Loucy (cell line): ENCODE results near the gene GUCY1A1.
A peak's percentile ranks its signal among the peaks of the same experiment; 100 is the strongest.

ENCODE experiments used
- H2AFZ ChIP-seq: fragments of 200-600 bp; sonication (generic); 2 replicates; pipeline ENCODE4 v1.6.0; 2016; ENCODE audit warnings: antibody characterized with exemption, mild to moderate bottlenecking, low read length, moderate library complexity
- H3F3A ChIP-seq: fragments of 200-600 bp; 2 replicates; pipeline ENCODE4 v1.6.0; 2016; ENCODE audit warnings: antibody characterized with exemption, low read depth, mild to moderate bottlenecking
- H3K27me3 ChIP-seq: fragments of 200-600 bp; sonication (generic); 2 replicates; pipeline ENCODE4 v1.6.1; 2014; ENCODE audit warnings: low read length, mild to moderate bottlenecking; ENCODE audit not compliant: insufficient read depth, poor library complexity, severe bottlenecking
- H3K36me3 ChIP-seq: fragments of 200-600 bp; sonication (generic); 2 replicates; pipeline ENCODE4 v1.6.1; 2016; ENCODE audit warnings: low read length; ENCODE audit not compliant: insufficient read depth
- H3K4me1 ChIP-seq: fragments of 200-600 bp; sonication (generic); 2 replicates; pipeline ENCODE4 v1.5.1; 2014; ENCODE audit warnings: low read length, mild to moderate bottlenecking; ENCODE audit not compliant: insufficient read depth, poor library complexity, severe bottlenecking
- H3K4me2 ChIP-seq: fragments of 200-600 bp; sonication (generic); 2 replicates; pipeline ENCODE4 v1.6.0; 2014; ENCODE audit warnings: antibody characterized with exemption, low read length, low read depth, mild to moderate bottlenecking; ENCODE audit not compliant: poor library complexity, severe bottlenecking
- H3K4me3 ChIP-seq: fragments of 200-600 bp; sonication (generic); 2 replicates; pipeline ENCODE4 v1.5.1; 2014; ENCODE audit warnings: low read length, mild to moderate bottlenecking, mixed read lengths; ENCODE audit not compliant: poor library complexity, severe bottlenecking
- H3K79me2 ChIP-seq: fragments of 200-600 bp; sonication (generic); 2 replicates; pipeline ENCODE4 v1.6.1; 2014; ENCODE audit warnings: low read length; ENCODE audit not compliant: insufficient read depth
- H3K9ac ChIP-seq: fragments of 200-600 bp; sonication (generic); 2 replicates; pipeline ENCODE4 v1.6.0; 2014; ENCODE audit warnings: mild to moderate bottlenecking, low read depth, low read length, moderate library complexity; ENCODE audit not compliant: poor library complexity, severe bottlenecking
- H3K9me2 ChIP-seq: fragments of 200-600 bp; sonication (generic); replicated peaks from 2 replicates; pipeline ENCODE4 v1.6.1; 2016; ENCODE audit warnings: low read depth, low read length, mixed read lengths
- H3K9me3 ChIP-seq: fragments of 200-600 bp; sonication (generic); 2 replicates; pipeline ENCODE4 v1.6.1; 2014; ENCODE audit warnings: mild to moderate bottlenecking, antibody characterized with exemption, low read length, low read depth; ENCODE audit not compliant: insufficient read depth
- H4K20me1 ChIP-seq: fragments of 200-600 bp; sonication (generic); 2 replicates; pipeline ENCODE4 v1.6.0; 2014; ENCODE audit warnings: antibody characterized with exemption, low read length, mild to moderate bottlenecking; ENCODE audit not compliant: insufficient read depth, poor library complexity, severe bottlenecking
- EZH2phosphoT487 ChIP-seq: fragments of 200-600 bp; IDR thresholded peaks from 2 replicates; pipeline ENCODE4 v1.6.1; 2018; ENCODE audit warnings: antibody characterized with exemption, mild to moderate bottlenecking, moderate library complexity, borderline replicate concordance
- TF ChIP-seq, protein P1 (sequence below): fragments of 200-600 bp; sonication (generic); conservative IDR thresholded peaks from 2 replicates; pipeline ENCODE4 v1.5.1; 2014; ENCODE audit warnings: mild to moderate bottlenecking, antibody characterized with exemption, low read length

GUCY1A1 gene

GRCh38 chr4:155688211-155688610, 21.6 kb downstream of the GUCY1A1 start:
- Histone ChIP-seq H3K9ac (no peak overlapping the region), H4K20me1 (no peaks in the 10 kb centered on the region), H3K4me2 (peak overlapping the region; percentile 10), H3K36me3 (no peaks in the 10 kb centered on the region), H3K79me2 (peaks cover 12% of the 10 kb centered on the region; the same call in 1 of the 2 replicates), H3K9me2 (no peaks in the 10 kb centered on the region), H3K27me3 (no peaks in the 10 kb centered on the region), H3K4me1 (peaks cover 30% of the 10 kb centered on the region), H3F3A (no peaks in the 10 kb centered on the region), H2AFZ (no peak overlapping the region), H3K4me3 (no peak overlapping the region), H3K9me3 (no peaks in the 10 kb centered on the region)
- no peak for TF ChIP-seq EZH2phosphoT487
- TF ChIP-seq, protein P1, sequence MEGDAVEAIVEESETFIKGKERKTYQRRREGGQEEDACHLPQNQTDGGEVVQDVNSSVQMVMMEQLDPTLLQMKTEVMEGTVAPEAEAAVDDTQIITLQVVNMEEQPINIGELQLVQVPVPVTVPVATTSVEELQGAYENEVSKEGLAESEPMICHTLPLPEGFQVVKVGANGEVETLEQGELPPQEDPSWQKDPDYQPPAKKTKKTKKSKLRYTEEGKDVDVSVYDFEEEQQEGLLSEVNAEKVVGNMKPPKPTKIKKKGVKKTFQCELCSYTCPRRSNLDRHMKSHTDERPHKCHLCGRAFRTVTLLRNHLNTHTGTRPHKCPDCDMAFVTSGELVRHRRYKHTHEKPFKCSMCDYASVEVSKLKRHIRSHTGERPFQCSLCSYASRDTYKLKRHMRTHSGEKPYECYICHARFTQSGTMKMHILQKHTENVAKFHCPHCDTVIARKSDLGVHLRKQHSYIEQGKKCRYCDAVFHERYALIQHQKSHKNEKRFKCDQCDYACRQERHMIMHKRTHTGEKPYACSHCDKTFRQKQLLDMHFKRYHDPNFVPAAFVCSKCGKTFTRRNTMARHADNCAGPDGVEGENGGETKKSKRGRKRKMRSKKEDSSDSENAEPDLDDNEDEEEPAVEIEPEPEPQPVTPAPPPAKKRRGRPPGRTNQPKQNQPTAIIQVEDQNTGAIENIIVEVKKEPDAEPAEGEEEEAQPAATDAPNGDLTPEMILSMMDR = no peak

DNA sequence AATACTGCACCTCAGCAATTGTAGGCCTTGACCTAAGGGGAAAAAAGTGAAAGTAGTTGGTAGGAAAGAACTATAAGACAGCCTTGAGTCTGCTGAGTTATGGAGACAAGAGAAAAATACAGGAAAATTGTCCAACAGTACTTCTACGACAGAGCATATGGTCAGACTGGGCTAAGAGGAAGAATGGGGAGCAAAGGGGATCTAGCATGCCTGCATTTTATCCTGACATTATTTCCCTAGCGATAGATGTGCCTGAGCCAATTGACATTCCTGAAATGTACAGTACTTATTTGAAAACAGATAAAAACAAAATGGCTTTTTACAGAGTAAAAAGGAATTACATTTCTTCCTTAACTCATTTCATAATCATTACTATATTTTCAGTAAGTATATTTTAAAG, 22.2 kb downstream of the GUCY1A1 start:
- no peaks in the 10 kb centered on the region for H3K9me2 ChIP-seq
- H3K9ac ChIP-seq = no peak overlapping the region
- H3K4me3 ChIP-seq = no peak overlapping the region
- H4K20me1 ChIP-seq = no peaks in the 10 kb centered on the region
- H3K79me2 ChIP-seq = peaks cover 12% of the 10 kb centered on the region; the same call in 1 of the 2 replicates
- no peak for TF ChIP-seq EZH2phosphoT487
- TF ChIP-seq, protein P1 = no peak
- no peaks in the 10 kb centered on the region for H3K9me3 ChIP-seq
- no peak overlapping the region for H2AFZ ChIP-seq
- no peaks in the 10 kb centered on the region for H3K27me3 ChIP-seq
- H3F3A ChIP-seq = no peaks in the 10 kb centered on the region
- H3K36me3 ChIP-seq = no peaks in the 10 kb centered on the region
- H3K4me2 ChIP-seq = peak overlapping the region; percentile 10
- peaks cover 32% of the 10 kb centered on the region for H3K4me1 ChIP-seq

DNA sequence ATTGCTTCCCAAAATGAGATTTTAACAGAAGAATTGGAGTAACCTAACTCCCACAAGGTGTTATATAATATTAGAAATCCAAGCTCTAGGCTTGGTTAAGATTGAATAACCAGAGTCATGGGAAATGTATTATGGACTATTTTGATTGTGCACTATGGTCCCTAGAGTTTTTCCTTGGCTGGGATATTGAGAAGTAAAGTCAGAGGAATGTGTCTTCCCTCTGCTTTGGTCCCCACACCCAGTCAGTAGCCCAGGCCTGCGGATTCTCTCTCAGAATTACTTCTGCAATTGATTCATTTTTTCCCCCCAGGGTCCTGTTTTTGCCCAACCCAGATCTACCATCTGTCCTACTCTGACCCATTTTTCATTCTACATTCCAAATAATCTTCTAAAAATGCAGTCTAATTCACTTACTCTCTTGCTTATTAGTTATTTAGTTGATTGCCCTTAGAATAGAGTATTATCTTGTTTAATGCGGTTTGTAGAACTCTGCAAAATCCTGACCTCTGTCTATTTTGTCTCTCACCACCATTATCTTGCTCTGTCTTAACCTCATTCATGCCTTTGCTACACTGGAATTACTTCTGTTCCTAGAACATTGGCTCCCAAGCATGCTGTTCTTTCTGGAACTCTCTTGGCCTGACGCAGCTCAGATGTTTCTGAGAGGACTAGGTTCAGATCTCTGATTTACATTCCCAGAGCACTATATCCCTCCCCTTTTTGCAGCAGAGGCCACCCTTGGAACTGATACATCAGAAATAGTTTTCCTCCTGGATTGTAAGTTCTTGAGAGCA, 23.6 kb downstream of the GUCY1A1 start:
- Histone ChIP-seq H4K20me1 (no peaks in the 10 kb centered on the region), H3K4me3 (no peak overlapping the region), H2AFZ (no peak overlapping the region), H3K27me3 (no peaks in the 10 kb centered on the region), H3K9me3 (no peaks in the 10 kb centered on the region), H3K9me2 (no peaks in the 10 kb centered on the region), H3K4me1 (peaks cover 23% of the 10 kb centered on the region), H3K36me3 (no peaks in the 10 kb centered on the region), H3K4me2 (no peak overlapping the region), H3F3A (no peaks in the 10 kb centered on the region), H3K9ac (no peak overlapping the region), H3K79me2 (peaks cover 8% of the 10 kb centered on the region; the same call in 1 of the 2 replicates)
- no peak for TF ChIP-seq EZH2phosphoT487
- TF ChIP-seq, protein P1 = no peak
